Sigmoid colon (tissue), 7 donors: ENCODE results near the gene R3HDM4. TPM values are rescaled to one million over a fixed set of nuclear protein-coding genes. Genes with fewer than 3 reads are reported as not detected.

ENCODE experiments used
- DNase-seq: peaks from one replicate; pipeline ENCODE4 v3.0.0-alpha.2; 2019
- H3K27ac ChIP-seq, 4 donors: fragments of 200-600 bp; sonication (generic); one replicate each; pipeline ENCODE4 v1.5.1; 2016 to 2019; ENCODE audit warnings: mild to moderate bottlenecking in 1 of 4
- H3K27me3 ChIP-seq, 3 donors: fragments of 200-600 bp; sonication (generic); one replicate each; pipeline ENCODE4 v1.5.1; 2019; ENCODE audit warnings: mild to moderate bottlenecking in 1 of 3
- H3K36me3 ChIP-seq, 4 donors: fragments of 200-600 bp; sonication (generic); one replicate each; pipeline ENCODE4 v1.5.1; 2016 to 2019
- H3K4me1 ChIP-seq, 4 donors: fragments of 200-600 bp; sonication (generic); one replicate each; pipeline ENCODE4 v1.5.1; 2017 to 2019
- H3K4me3 ChIP-seq, 4 donors: fragments of 200-600 bp; sonication (generic); one replicate each; pipeline ENCODE4 v1.5.1; 2017 to 2019; ENCODE audit warnings: mild to moderate bottlenecking in 2 of 4, moderate library complexity in 1 of 4
- H3K9me3 ChIP-seq, 4 donors: fragments of 200-600 bp in 3 of 4; sonication (generic) in 3 of 4; one replicate each; pipeline versions ENCODE4 v1.5.1 to v1.6.1; 2013 to 2019
- CTCF ChIP-seq, 4 experiments: fragments of 450-650 bp in 3 of 4; fragments of 200-600 bp in 1 of 4; IDR thresholded peaks; one replicate each; pipeline ENCODE4 v1.5.1; 2016 to 2019; ENCODE audit warnings: antibody characterized with exemption in 4 of 4, mild to moderate bottlenecking in 3 of 4, moderate library complexity in 2 of 4
- EP300 ChIP-seq, 4 donors: sonication (generic); formaldehyde crosslinking; IDR thresholded peaks; one replicate each; pipeline ENCODE4 v1.6.1; 2017; ENCODE audit warnings: antibody characterized with exemption in 4 of 4
- POLR2A ChIP-seq, 2 donors: fragments of 450-650 bp; IDR thresholded peaks; one replicate each; pipeline ENCODE4 v1.6.1; 2016; ENCODE audit warnings: antibody characterized with exemption in 2 of 2, mild to moderate bottlenecking in 2 of 2, moderate library complexity in 2 of 2
- POLR2AphosphoS5 ChIP-seq, 4 donors: sonication (generic); formaldehyde crosslinking; IDR thresholded peaks; one replicate each; pipeline ENCODE4 v1.6.1; 2017; ENCODE audit warnings: antibody characterized with exemption in 4 of 4
- WGBS, 2 donors: extraction: QIAGEN DNeasy Blood & Tissue Kit; methylation state at CpG; one replicate each; pipeline ENCODE4 v1.1.7; 2013; 5-methylcytosine and 5-hydroxymethylcytosine counted together
- intact Hi-C: fragments of 100-400 bp; cut with DNase I; formaldehyde crosslinking; loops from one replicate; pipeline ENCODE4 v1.15.1; 2023
- polyA plus RNA-seq, 3 donors: library from polyadenylated mRNA; stranded (reverse); fragments of 200-250 nt; gene quantifications; one replicate each; pipeline ENCODE4 v1.2.3, GENCODE V29; 2013
- total RNA-seq, 4 donors: library from RNA; depleted of rRNA; stranded (reverse); fragments of >200 nt; gene quantifications; one replicate each; pipeline ENCODE4 v1.1.0, GENCODE V29; 2016
- donor health status: healthy with polysubstance abuse.
- donor health status: Bipolar disorder and iron deficiency.
- donor health status: healthy.

The R3HDM4 gene
- total and polyA plus RNA-seq, 7 donors, result 21.4 to 85.3 (median 30.5) TPM

DNA sequence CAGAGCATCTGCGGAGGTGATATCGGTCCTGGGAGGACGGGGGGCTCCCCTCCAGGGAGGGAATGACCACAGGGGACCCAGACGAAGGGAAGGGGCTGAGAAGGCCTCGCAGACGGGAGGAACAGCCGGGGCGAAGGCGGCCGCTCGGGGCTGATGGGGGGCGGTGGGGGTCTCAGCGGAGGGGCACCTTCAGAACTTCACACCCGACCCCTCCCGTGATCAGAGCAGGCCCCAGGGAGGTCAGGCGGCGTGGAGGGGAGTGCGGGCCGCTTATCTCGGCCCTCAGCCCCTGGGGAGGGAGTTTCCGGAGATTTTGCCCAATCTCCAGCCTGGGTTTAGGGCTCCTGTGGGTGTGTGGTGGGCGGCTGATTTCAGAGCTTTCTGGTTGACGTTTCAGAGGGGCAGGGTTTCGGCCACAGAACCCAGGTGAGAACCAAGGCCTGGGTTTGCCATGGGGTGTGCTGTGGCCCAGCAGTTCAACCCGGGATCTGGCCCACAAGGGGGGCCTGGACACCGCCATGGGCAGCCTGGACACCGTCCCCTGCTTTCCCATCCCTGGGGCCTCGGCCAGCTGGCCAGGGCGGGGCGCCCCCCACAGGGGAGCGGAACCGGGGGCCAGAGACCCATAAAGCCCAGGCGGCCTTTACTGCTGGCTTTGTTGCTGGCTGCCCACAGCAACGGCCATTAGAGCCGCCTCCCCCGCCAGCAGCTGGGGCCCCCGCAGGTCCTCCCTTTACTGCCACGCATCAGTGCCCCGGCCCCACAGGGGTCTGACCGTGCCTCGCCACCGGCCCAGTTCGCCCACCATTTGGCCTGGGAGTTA, 41.9 kb upstream of the R3HDM4 start:
- TF ChIP-seq POLR2AphosphoS5 (IDR thresholded peaks at IDR 0.05) (no peak), EP300 (IDR thresholded peaks at IDR 0.05) (no peak), POLR2A (IDR thresholded peaks at IDR 0.05) (no peak), CTCF (IDR thresholded peaks at IDR 0.05) (no peak)

DNA sequence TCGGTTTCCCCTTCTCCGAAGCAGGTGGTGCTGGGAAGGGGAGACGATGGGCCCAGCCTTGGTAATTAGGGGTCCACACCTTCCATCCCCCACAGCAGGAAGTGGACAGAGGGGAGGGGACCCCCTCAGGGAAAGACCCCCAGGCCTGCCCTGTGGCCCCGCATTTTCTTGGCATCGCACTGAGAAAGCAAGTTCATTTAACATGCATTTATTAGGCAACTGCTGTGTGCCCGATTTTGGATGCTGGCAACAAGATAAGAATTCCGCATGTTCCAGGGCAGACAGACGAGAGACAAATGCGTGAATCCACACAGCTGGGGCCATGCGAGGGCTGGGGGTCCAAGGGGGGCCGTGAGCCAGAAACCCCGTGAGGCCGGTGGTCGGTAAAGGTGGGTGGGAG, 41.3 kb upstream of the R3HDM4 start:
- no peak overlapping the region for H3K4me3 ChIP-seq
- H3K9me3 ChIP-seq, result no peaks in the 10 kb centered on the region
- WGBS, 2 donors, result 76 to 81% methylated on average over 14 of the region's 14 CpGs
- TF ChIP-seq CTCF (IDR thresholded peaks at IDR 0.05) (no peak), EP300 (IDR thresholded peaks at IDR 0.05) (no peak), POLR2A (IDR thresholded peaks at IDR 0.05) (no peak), POLR2AphosphoS5 (IDR thresholded peaks at IDR 0.05) (no peak)
- intact Hi-C loops, result no loop called here
- no peak overlapping the region for H3K27ac ChIP-seq
- H3K36me3 ChIP-seq, result no peaks in the 10 kb centered on the region
- peaks cover 0 to 25% (median 19%) of the 10 kb centered on the region in 4 donors for H3K4me1 ChIP-seq
- no peak for DNase-seq
- H3K27me3 ChIP-seq, result no peaks in the 10 kb centered on the region

More for the DNA sequence above, 41.9 kb upstream of the R3HDM4 start:
- Histone ChIP-seq H3K27ac (no peak overlapping the region), H3K4me1 (peaks cover 0 to 25% (median 19%) of the 10 kb centered on the region in 4 donors), H3K27me3 (no peaks in the 10 kb centered on the region), H3K9me3 (no peaks in the 10 kb centered on the region), H3K4me3 (no peak overlapping the region), H3K36me3 (no peaks in the 10 kb centered on the region)
- 71 to 83% methylated on average over 43 of the region's 43 CpGs for WGBS, 2 donors
- no peak for DNase-seq
- intact Hi-C loops, result no loop called here

GRCh38 chr19:953445-954271, 40.6 kb upstream of the R3HDM4 start:
- Histone ChIP-seq H3K4me1 (peaks cover 0 to 25% (median 19%) of the 10 kb centered on the region in 4 donors), H3K27me3 (no peaks in the 10 kb centered on the region), H3K27ac (no peak overlapping the region), H3K36me3 (no peaks in the 10 kb centered on the region), H3K4me3 (no peak overlapping the region), H3K9me3 (no peaks in the 10 kb centered on the region)
- whole genome bisulfite sequencing, 2 donors, result 35 to 49% methylated on average over 33 of the region's 33 CpGs
- intact Hi-C loops, result no loop called here
- no peak for DNase-seq
- TF ChIP-seq EP300 (IDR thresholded peaks at IDR 0.05) (no peak), POLR2AphosphoS5 (IDR thresholded peaks at IDR 0.05) (no peak), POLR2A (IDR thresholded peaks at IDR 0.05) (no peak), CTCF (IDR thresholded peaks at IDR 0.05) (no peak)

DNA sequence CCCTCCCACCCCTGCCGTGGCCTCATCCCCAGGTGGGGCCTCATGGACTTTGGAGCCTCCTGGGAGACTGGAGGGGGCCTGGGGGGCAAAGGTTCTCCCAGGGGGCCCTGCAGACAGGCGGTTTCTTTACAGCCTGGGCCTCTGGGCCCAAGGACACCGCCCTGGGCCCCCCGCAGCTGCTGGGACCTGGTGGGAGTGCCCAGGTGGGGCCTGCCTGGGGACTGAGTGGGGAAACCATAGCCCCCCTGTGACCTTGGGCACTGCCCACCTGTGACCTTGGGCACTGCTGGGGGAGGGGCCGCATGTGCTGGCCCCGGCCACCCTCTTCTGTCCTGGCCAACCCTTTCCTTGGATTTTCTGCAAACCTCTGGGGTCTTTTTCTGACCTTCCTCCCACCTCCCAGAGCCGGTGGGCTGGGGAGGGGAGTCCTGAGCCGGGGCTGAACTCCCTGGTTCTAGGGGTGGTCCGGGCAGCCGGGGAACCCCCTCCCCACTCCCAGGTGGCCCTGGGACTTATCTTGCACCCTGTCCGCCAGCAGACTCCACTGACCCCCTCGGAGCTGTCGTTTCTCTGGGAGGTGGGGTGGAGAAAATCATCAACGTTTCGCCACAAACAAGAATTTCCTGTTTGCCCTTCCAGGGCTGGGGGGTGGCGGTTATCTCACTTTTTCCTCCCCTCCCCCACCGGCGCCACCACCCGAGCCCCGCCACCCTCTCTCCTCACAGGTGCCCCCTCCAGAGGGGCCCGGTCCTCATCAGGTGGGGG, 39.8 kb upstream of the R3HDM4 start:
- Histone ChIP-seq H3K27me3 (no peaks in the 10 kb centered on the region), H3K9me3 (no peaks in the 10 kb centered on the region), H3K36me3 (no peaks in the 10 kb centered on the region), H3K4me1 (peaks cover 0 to 25% (median 19%) of the 10 kb centered on the region in 4 donors), H3K27ac (no peak overlapping the region), H3K4me3 (no peak overlapping the region)
- 7 to 25% methylated on average over 21 of the region's 21 CpGs for WGBS, 2 donors
- intact Hi-C loops, result no loop called here
- TF ChIP-seq CTCF (IDR thresholded peaks at IDR 0.05) (no peak), POLR2A (IDR thresholded peaks at IDR 0.05) (no peak), POLR2AphosphoS5 (IDR thresholded peaks at IDR 0.05) (no peak), EP300 (IDR thresholded peaks at IDR 0.05) (no peak)
- DNase-seq, result no peak
